ENCODE results near the gene UBALD2. TPM values are rescaled to one million over a fixed set of nuclear protein-coding genes. Genes with fewer than 3 reads are reported as not detected.
A peak's percentile ranks its signal among the peaks of the same experiment; 100 is the strongest.

UBALD2 gene
- total and polyA plus RNA-seq, 2 of the 8 experiments (the other 6 are each of a cell fraction or from before 2014, with no cell fraction given), result 17.8 to 22.6 TPM

GRCh38 chr17:76281573-76282371 lies 16.6 kb downstream of the UBALD2 start:
- 89% methylated on average over 23 of the region's 23 CpGs; no CpG with 5 or more reads in 1 of the 2 experiments for whole genome bisulfite sequencing, 2 experiments (ENCODE audit: extremely low coverage in 1 of 2, insufficient coverage in 1 of 2, insufficient read length in 1 of 2, insufficient replicate concordance in 2 of 2, low coverage in 1 of 2, low lambda C conversion rate in 2 of 2, missing lambda C conversion rate in 1 of 2)
- TF ChIP-seq SIN3A (conservative IDR thresholded peaks at IDR 0.05 in 1 of 2, IDR thresholded peaks at IDR 0.05 in 1 of 2; ENCODE audit: low read depth in 1 of 2, low read length in 2 of 2) (no peak), SAP30 (IDR thresholded peaks at IDR 0.05; ENCODE audit: insufficient read depth, insufficient replicate concordance, low read length) (no peak), SRF (IDR thresholded peaks at IDR 0.05; ENCODE audit: low read depth, low read length) (no peak), RBBP5 (IDR thresholded peaks at IDR 0.05; ENCODE audit: borderline replicate concordance, low read depth, low read length) (no peak), MAFK (IDR thresholded peaks at IDR 0.05; ENCODE audit: low read depth, low read length) (no peak)

More at GRCh38 chr17:76281573-76282371, 16.6 kb downstream of the UBALD2 start:
- Histone ChIP-seq H3K9me3 (ENCODE audit: insufficient read depth in 2 of 2, low read depth in 1 of 2, low read length in 1 of 2) (no peaks in the 10 kb centered on the region), H3K79me2 (ENCODE audit: control insufficient read depth in 1 of 2, insufficient read depth in 2 of 2, low read length in 2 of 2) (no peaks in the 10 kb centered on the region), H3K4ac (replicated peaks; ENCODE audit: insufficient read length, low read depth, low read length) (no peak overlapping the region), H3K23me2 (ENCODE audit: low read depth, low read length) (peaks cover 3% of the 10 kb centered on the region; the same call in 1 of the 2 replicates), H4K5ac (ENCODE audit: insufficient read length, low read depth, low read length) (no peak overlapping the region), H3K4me2 (ENCODE audit: insufficient read depth in 1 of 2, low read depth in 2 of 2, low read length in 2 of 2) (no peak overlapping the region), H2BK20ac (ENCODE audit: low read length) (no peak overlapping the region), H3K4me1 (replicated peaks in 1 of 4; ENCODE audit: control insufficient read depth in 3 of 4, insufficient read depth in 4 of 4, low read length in 3 of 4) (peaks cover 0 to 4% (median 0%) of the 10 kb centered on the region in 4 experiments; a peak in 3 of 7 replicates), H3K27me3 (replicated peaks in 1 of 4; ENCODE audit: control insufficient read depth in 3 of 4, extremely low read depth in 1 of 4, insufficient read depth in 3 of 4, low read length in 3 of 4) (no peaks in the 10 kb centered on the region), H3K9ac (replicated peaks in 1 of 4; ENCODE audit: extremely low read depth in 1 of 4, low read depth in 3 of 4, low read length in 3 of 4) (no peak overlapping the region), H2AK5ac (ENCODE audit: low read depth, low read length) (no peak overlapping the region), H2AFZ (ENCODE audit: low read length) (no peak overlapping the region), H3K79me1 (ENCODE audit: low read depth, low read length) (no peaks in the 10 kb centered on the region), H3K18ac (ENCODE audit: extremely low read depth, low read length) (no peak overlapping the region), H3K23ac (ENCODE audit: insufficient read length) (no peak overlapping the region), H2BK12ac (ENCODE audit: low read depth, low read length) (no peak overlapping the region), H4K91ac (replicated peaks; ENCODE audit: insufficient read length, low read length) (no peak overlapping the region), H2BK120ac (replicated peaks; ENCODE audit: low read depth, low read length) (no peak overlapping the region), H3K4me3 (ENCODE audit: extremely low read depth in 1 of 4, insufficient read depth in 2 of 4, low read depth in 3 of 4, low read length in 4 of 4) (no peak overlapping the region), H4K8ac (ENCODE audit: extremely low read depth, insufficient read depth, low read length) (peak overlapping the region; percentile 65), H2BK5ac (ENCODE audit: low read depth, low read length) (no peak overlapping the region), H3K56ac (replicated peaks; ENCODE audit: insufficient read length, low read depth, low read length) (no peak overlapping the region), H3K14ac (ENCODE audit: insufficient read length) (no peak overlapping the region), H4K20me1 (replicated peaks in 1 of 2; ENCODE audit: control insufficient read depth in 1 of 2, insufficient read depth in 2 of 2, low read length in 2 of 2) (peaks cover 0 to 6% of the 10 kb centered on the region in 2 experiments), H3K27ac (ENCODE audit: low read depth, low read length) (no peak overlapping the region), H2BK15ac (ENCODE audit: low read length) (no peak overlapping the region; the same call in 1 of the 2 replicates), H3K36me3 (ENCODE audit: control insufficient read depth in 2 of 4, insufficient read depth in 4 of 4, low read length in 3 of 4) (no peaks in the 10 kb centered on the region; a peak in 1 of 8 replicates)
- CTCF ChIA-PET (ENCODE audit: partially characterized antibody), result interaction anchor here (0.5 to 5.6 kb wide), 16 partner anchors 8 to 276 kb away, joined by 3 to 84 read pairs (median 8); partner anchors contain the start of gene UBALD2
- POLR2A ChIA-PET (ENCODE audit: partially characterized antibody), result interaction anchor here (0.6 to 0.7 kb wide), 2 partner anchors 112 to 160 kb away, joined by 3 to 4 read pairs; no protein-coding TSS in a partner anchor
- DNase-seq (ENCODE audit: low read depth in 1 of 2, low spot score in 2 of 2) (no peak), FAIRE-seq (no peak)

Measured in H1 (cell line).